CD4-positive, alpha-beta T cell treated with Interleukin-12 subunit alpha and Interleukin-12 subunit beta, for 1 hour (primary cell): Measurements from ENCODE around the gene RPRD1B.

ENCODE experiments used
- DNase-seq: peaks from one replicate; pipeline ENCODE4 v3.0.0-alpha.2; 2020

RPRD1B gene

GRCh38 chr20:38137441-38138037 is 104.0 kb downstream of the RPRD1B start:
- DNase-seq, result no peak

GRCh38 chr20:38138086-38138778 is 104.7 kb downstream of the RPRD1B start:
- DNase-seq, result no peak

DNA sequence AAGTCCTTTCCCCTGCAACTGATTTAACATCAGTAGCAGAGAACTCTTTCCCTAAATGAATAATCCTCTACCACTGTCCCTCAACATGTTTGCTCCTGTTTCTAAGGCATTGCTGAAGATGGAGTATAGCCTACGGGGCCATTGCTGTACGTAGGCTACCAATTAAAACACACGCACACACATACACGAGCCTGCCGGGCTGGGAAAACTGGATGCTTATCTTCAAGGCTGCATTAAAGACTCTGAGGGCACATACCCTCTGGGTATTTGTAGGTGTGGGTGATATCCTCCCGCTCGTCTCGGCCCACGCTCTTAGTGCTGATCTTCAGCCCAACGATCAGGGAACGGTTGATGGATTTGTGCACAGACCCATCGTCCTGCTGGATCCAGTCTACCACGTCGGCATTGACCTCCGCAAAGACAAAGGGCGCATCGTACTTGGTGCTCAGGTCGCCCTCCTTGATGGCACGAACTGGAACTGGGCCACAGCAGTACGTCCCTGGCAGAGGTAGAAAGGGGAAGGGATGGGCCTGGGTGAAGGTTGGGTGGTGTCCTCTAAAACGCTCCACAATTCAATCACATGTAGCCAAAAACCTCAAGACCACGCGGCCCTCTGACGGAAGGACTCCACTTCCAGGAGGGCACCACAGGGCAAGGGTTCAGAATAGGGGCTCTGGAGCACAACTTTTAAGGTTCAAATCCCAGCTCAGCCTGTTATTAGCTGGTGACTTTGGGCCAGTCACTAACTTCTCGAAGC is 105.8 kb downstream of the RPRD1B start:
- no peak for DNase-seq

DNA sequence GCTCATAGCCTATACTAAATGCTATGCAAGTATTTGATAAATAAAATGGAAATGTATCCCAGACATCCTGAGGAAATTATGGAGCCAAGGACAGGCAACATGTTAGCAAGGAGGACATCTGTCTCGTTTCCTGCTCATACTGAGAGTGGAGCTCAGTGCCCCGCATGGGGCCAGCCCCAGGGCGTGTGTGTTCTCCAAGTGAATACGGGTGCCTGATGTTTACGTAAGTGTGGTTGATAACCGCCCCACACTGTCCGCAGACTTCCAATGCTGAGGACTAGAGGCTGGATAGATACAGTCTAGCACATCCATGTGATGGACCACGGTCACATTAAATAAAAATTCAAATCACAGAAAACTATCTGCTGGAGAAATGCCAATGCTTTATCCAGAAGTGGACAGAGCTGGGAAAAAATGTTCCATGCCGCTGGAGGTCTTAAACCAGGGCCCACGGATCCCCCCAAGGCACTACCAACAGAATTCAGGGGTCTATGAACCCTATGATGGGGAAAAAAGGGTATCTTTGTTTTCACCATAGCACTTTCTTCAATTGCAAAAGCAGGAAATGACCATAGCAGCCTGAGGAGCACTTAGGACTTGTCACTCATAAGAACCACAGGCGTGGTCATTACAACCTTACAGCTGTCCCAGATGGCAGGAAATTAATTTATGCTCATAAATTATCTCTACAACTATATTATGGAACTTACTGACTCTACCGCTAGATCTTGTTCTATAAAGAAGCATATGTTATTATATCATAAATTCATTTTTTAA is 106.6 kb downstream of the RPRD1B start:
- no peak for DNase-seq

GRCh38 chr20:38141204-38141888 is 107.8 kb downstream of the RPRD1B start:
- DNase-seq, result no peak
